K562 (cell line): ENCODE measurements around the gene ABHD8. TPM values are rescaled to one million over a fixed set of nuclear protein-coding genes. Genes with fewer than 3 reads are reported as not detected.

Source experiments
- CGGBP1 ChIP-seq: fragments of 250-450 bp; sonication (Bioruptor Pico); IDR thresholded peaks from 2 replicates; pipeline ENCODE4 v1.9.0; 2021; ENCODE audit warnings: mild to moderate bottlenecking
- GABPB1 ChIP-seq: sonication (generic); formaldehyde crosslinking; IDR thresholded peaks from 2 replicates; pipeline ENCODE4 v1.8.0; 2022; ENCODE audit warnings: mild to moderate bottlenecking, missing genetic modification reagents
- GATAD2B ChIP-seq: fragments of 450-650 bp; IDR thresholded peaks from 2 replicates; pipeline ENCODE4 v1.6.1; 2017; ENCODE audit warnings: mild to moderate bottlenecking, borderline replicate concordance
- HDAC1 ChIP-seq, 2 experiments: fragments of 450-650 bp; IDR thresholded peaks; 2 replicates each; pipeline ENCODE4 v1.6.1; 2016 to 2017; ENCODE audit warnings: inconsistent platforms in 1 of 2, mild to moderate bottlenecking in 1 of 2, moderate library complexity in 1 of 2
- MEIS2 ChIP-seq: fragments of 450-650 bp; IDR thresholded peaks from 2 replicates; pipeline ENCODE4 v1.6.1; 2014; ENCODE audit warnings: mild to moderate bottlenecking; ENCODE audit not compliant: partially characterized antibody
- MIER1 ChIP-seq: fragments of 450-650 bp; IDR thresholded peaks from 2 replicates; pipeline ENCODE4 v1.6.1; 2016; ENCODE audit warnings: antibody characterized with exemption, mild to moderate bottlenecking, low read depth
- NFE2L1 ChIP-seq: fragments of 450-650 bp; IDR thresholded peaks from 2 replicates; pipeline ENCODE4 v1.6.1; 2016; ENCODE audit warnings: missing genetic modification characterization, low read depth, mild to moderate bottlenecking, missing compliant biosample characterization, moderate library complexity, borderline replicate concordance
- NONO ChIP-seq, 2 experiments: fragments of 200-400 bp in 1 of 2; fragments of 450-650 bp in 1 of 2; formaldehyde crosslinking in 1 of 2; IDR thresholded peaks; 2 replicates each; pipeline ENCODE4 v1.6.1; 2017; ENCODE audit warnings: low read depth in 2 of 2, mild to moderate bottlenecking in 2 of 2, moderate library complexity in 2 of 2, low read length in 1 of 2
- PHF20 ChIP-seq: fragments of 450-650 bp; IDR thresholded peaks from 2 replicates; pipeline ENCODE4 v1.6.1; 2018; ENCODE audit not compliant: partially characterized antibody
- PHF8 ChIP-seq: fragments of 200-600 bp; sonication (generic); IDR thresholded peaks from 2 replicates; pipeline ENCODE4 v1.6.1; 2012; ENCODE audit warnings: mixed run types, mild to moderate bottlenecking, inconsistent platforms, low read length, moderate library complexity, borderline replicate concordance
- POLR3G ChIP-seq: IDR thresholded peaks from 2 replicates; pipeline ENCODE4 v1.6.1; 2011; ENCODE audit not compliant: insufficient read length, insufficient replicate concordance; ENCODE audit errors: extremely low read depth
- SAP30 ChIP-seq: fragments of 200-600 bp; sonication (generic); IDR thresholded peaks from 2 replicates; pipeline ENCODE4 v1.6.1; 2012; ENCODE audit warnings: borderline replicate concordance, low read depth, mild to moderate bottlenecking, moderate library complexity, low read length, control low read depth, inconsistent platforms; ENCODE audit not compliant: insufficient read depth, poor library complexity, severe bottlenecking
- TAF7 ChIP-seq: fragments of 450-650 bp; IDR thresholded peaks from 2 replicates; pipeline ENCODE4 v1.6.1; 2016; ENCODE audit warnings: missing genetic modification characterization, missing compliant biosample characterization
- TBL1XR1 ChIP-seq, 2 experiments: IDR thresholded peaks; 2 replicates each; pipeline ENCODE4 v1.6.1; 2012; ENCODE audit warnings: improper control_type of control experiment in 2 of 2, low read length in 2 of 2, mild to moderate bottlenecking in 1 of 2
- ZNF511 ChIP-seq: sonication (generic); formaldehyde crosslinking; IDR thresholded peaks from 2 replicates; pipeline ENCODE4 v1.8.0; 2022; ENCODE audit warnings: mild to moderate bottlenecking, missing genetic modification reagents
- polyA plus RNA-seq, 8 experiments: library from polyadenylated mRNA; depleted of rRNA in 4 of 8; stranded (reverse) in 5 of 8; unstranded in 3 of 8; fragments of >200 nt; fragmentation: Nextera tagmentation in 2 of 8; fragmentation: Illumina TruSeq in 1 of 8; extraction: Ambion mirVana in 2 of 8; extraction: Trizol in 1 of 8; gene quantifications; 2 replicates each; pipeline versions ENCODE4 v1.2.1 to v1.2.3, GENCODE V29; 2011 to 2014; ENCODE audit warnings: inconsistent platforms in 1 of 8, missing spikeins in 1 of 8
- total RNA-seq, 7 experiments: library from RNA; depleted of rRNA in 6 of 7; stranded (reverse); fragments of >200 nt in 6 of 7; fragmentation: Illumina TruSeq in 2 of 7; extraction: Trizol in 2 of 7; gene quantifications; 2 replicates each; pipeline versions ENCODE4 v1.2.1 to v1.2.3, GENCODE V29; 2011 to 2021; ENCODE audit warnings: low replicate concordance in 1 of 7

Gene ABHD8
- total and polyA plus RNA-seq, 9 of the 15 experiments (the other 6 are each of a cell fraction or from before 2014, with no cell fraction given): 0.04 to 6.6 (median 2.0) TPM; not detected in 1

GRCh38 chr19:17337675-17338432, 34.6 kb upstream of the ABHD8 start (continued):
- TF ChIP-seq PHF20 (peak; percentile 16), POLR3G (no peak), MIER1 (no peak), GATAD2B (no peak), NFE2L1 (tag) (no peak), CGGBP1 (CRISPR knock-in tag) (0 out of 2 replicates have a peak, but pooled peaks have one; percentile 1), ZNF511 (0 out of 2 replicates have a peak, but pooled peaks have one; percentile 9), GABPB1 (CRISPR knock-in tag) (no peak), HDAC1 (IDR thresholded peaks at IDR 0.05) (0 out of 4 replicates have a peak, but pooled peaks of 1 of the 2 experiments have one; percentile 28), PHF8 (peak; percentile 2), TBL1XR1 (IDR thresholded peaks at IDR 0.05; ENCODE audit: low read length in 2 of 2) (0 out of 4 replicates have a peak, but pooled peaks of 1 of the 2 experiments have one; percentile 21), MEIS2 (peak; percentile 13), NONO (IDR thresholded peaks at IDR 0.05; ENCODE audit: low read depth in 2 of 2, low read length in 1 of 2) (no peak), SAP30 (peak; percentile 75), TAF7 (peak; percentile 48; the same call in 1 of the 2 replicates)
